ENCODE data around the gene GSK3B.
"Not testable (repeated sequence)": the region's sequence is repeated elsewhere in the genome, so short reads cannot be mapped to it uniquely, and the experiment has no call there.

DNA sequence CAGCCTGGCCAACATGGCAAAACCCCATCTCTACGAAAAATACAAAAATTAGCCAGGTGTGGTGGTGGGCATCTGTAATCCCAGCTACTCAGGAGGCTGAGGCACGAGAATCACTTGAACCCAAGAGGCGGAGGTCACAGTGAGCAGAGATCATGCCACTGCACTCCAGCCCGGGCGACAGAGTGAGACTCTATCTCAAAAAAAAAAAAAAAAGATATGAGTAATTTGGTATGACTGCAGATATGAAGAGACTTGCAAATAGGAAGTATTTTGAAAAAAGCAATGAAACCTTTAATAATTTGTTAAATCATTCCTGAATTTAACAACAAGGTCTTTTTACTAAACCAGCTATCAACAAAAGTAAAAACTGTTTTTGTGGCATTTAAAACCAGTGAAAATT is 42.7 kb downstream of the GSK3B start:
- TF ChIP-seq, protein P1, sequence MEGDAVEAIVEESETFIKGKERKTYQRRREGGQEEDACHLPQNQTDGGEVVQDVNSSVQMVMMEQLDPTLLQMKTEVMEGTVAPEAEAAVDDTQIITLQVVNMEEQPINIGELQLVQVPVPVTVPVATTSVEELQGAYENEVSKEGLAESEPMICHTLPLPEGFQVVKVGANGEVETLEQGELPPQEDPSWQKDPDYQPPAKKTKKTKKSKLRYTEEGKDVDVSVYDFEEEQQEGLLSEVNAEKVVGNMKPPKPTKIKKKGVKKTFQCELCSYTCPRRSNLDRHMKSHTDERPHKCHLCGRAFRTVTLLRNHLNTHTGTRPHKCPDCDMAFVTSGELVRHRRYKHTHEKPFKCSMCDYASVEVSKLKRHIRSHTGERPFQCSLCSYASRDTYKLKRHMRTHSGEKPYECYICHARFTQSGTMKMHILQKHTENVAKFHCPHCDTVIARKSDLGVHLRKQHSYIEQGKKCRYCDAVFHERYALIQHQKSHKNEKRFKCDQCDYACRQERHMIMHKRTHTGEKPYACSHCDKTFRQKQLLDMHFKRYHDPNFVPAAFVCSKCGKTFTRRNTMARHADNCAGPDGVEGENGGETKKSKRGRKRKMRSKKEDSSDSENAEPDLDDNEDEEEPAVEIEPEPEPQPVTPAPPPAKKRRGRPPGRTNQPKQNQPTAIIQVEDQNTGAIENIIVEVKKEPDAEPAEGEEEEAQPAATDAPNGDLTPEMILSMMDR (IDR thresholded peaks at IDR 0.05; ENCODE audit: low read length) = not testable (repeated sequence)
- TF ChIP-seq EZH2 (optimal IDR thresholded peaks at IDR 0.05; ENCODE audit: low read depth, low read length); EZH2phosphoT487 (IDR thresholded peaks at IDR 0.05; ENCODE audit: low read length): not testable (repeated sequence)
